Tibial nerve (tissue), 4 donors: ENCODE data around the gene EEPD1. TPM values are rescaled to one million over a fixed set of nuclear protein-coding genes. Genes with fewer than 3 reads are reported as not detected.
A peak's percentile ranks its signal among the peaks of the same experiment; 100 is the strongest.

Experiments used
- DNase-seq, 2 donors: peaks; one replicate each; pipeline ENCODE4 v3.0.0-alpha.2; 2019; ENCODE audit warnings: low spot score in 2 of 2
- H3K27ac ChIP-seq, 4 donors: fragments of 200-600 bp; sonication (generic) in 3 of 4; one replicate each; pipeline ENCODE4 v1.5.1; 2017 to 2019; ENCODE audit warnings: mild to moderate bottlenecking in 1 of 4
- H3K27me3 ChIP-seq, 2 donors: fragments of 200-600 bp; sonication (generic) in 1 of 2; one replicate each; pipeline versions ENCODE4 v1.5.1 to v1.6.0; 2017 to 2019
- H3K36me3 ChIP-seq, 3 donors: fragments of 200-600 bp; sonication (generic); one replicate each; pipeline ENCODE4 v1.5.1; 2018 to 2019
- H3K4me1 ChIP-seq, 4 donors: fragments of 200-600 bp; sonication (generic) in 3 of 4; one replicate each; pipeline ENCODE4 v1.5.1; 2017 to 2019
- H3K4me3 ChIP-seq, 4 donors: fragments of 200-600 bp; sonication (generic) in 3 of 4; one replicate each; pipeline ENCODE4 v1.5.1; 2017 to 2019; ENCODE audit warnings: mild to moderate bottlenecking in 1 of 4, moderate library complexity in 1 of 4
- H3K9me3 ChIP-seq, 4 donors: fragments of 200-600 bp; sonication (generic) in 3 of 4; one replicate each; pipeline ENCODE4 v1.5.1; 2017 to 2019
- CTCF ChIP-seq, 5 experiments: fragments of 200-600 bp in 3 of 5; fragments of 450-650 bp in 2 of 5; sonication (generic) in 3 of 5; IDR thresholded peaks; one replicate each; pipeline ENCODE4 v1.5.1; 2016 to 2019; ENCODE audit warnings: antibody characterized with exemption in 5 of 5, mild to moderate bottlenecking in 3 of 5, moderate library complexity in 2 of 5
- EP300 ChIP-seq, 2 donors: sonication (generic); formaldehyde crosslinking; IDR thresholded peaks; one replicate each; pipeline ENCODE4 v1.6.1; 2017; ENCODE audit warnings: antibody characterized with exemption in 2 of 2, mild to moderate bottlenecking in 1 of 2
- POLR2A ChIP-seq, 2 donors: fragments of 450-650 bp; IDR thresholded peaks; one replicate each; pipeline ENCODE4 v1.6.1; 2017; ENCODE audit warnings: antibody characterized with exemption in 2 of 2, mild to moderate bottlenecking in 2 of 2, moderate library complexity in 2 of 2
- WGBS, 2 donors: methylation state at CpG; one replicate each; pipeline ENCODE4 v1.1.5; 2018; 5-methylcytosine and 5-hydroxymethylcytosine counted together
- total RNA-seq, 4 donors: library from RNA; depleted of rRNA; stranded (reverse); fragments of >200 nt; gene quantifications; one replicate each; pipeline ENCODE4 v1.1.0, GENCODE V29; 2016

EEPD1 gene
- total RNA-seq, 4 donors from 2014 or later = 9.0 to 18.0 (median 16.5) TPM

GRCh38 chr7:36281945-36282717 lies 129.1 kb downstream of the EEPD1 start:
- TF ChIP-seq CTCF (IDR thresholded peaks at IDR 0.05) (no peak), EP300 (IDR thresholded peaks at IDR 0.05) (no peak), POLR2A (IDR thresholded peaks at IDR 0.05) (no peak)
- peaks cover 0 to 57% (median 14%) of the 10 kb centered on the region in 4 donors for H3K4me1 ChIP-seq
- H3K27ac ChIP-seq = no peak overlapping the region

GRCh38 chr7:36283181-36283580 lies 130.1 kb downstream of the EEPD1 start:
- no peak for TF ChIP-seq CTCF (IDR thresholded peaks at IDR 0.05)
- TF ChIP-seq EP300 (IDR thresholded peaks at IDR 0.05) = no peak
- no peak for TF ChIP-seq POLR2A (IDR thresholded peaks at IDR 0.05)
- peaks cover 0 to 63% (median 19%) of the 10 kb centered on the region in 4 donors for H3K4me1 ChIP-seq

More at GRCh38 chr7:36281945-36282717, 129.1 kb downstream of the EEPD1 start:
- H3K27me3 ChIP-seq = no peaks in the 10 kb centered on the region
- WGBS, 2 donors = 94% methylated on average over 10 of the region's 10 CpGs
- no peak for DNase-seq
- no peaks in the 10 kb centered on the region for H3K9me3 ChIP-seq
- H3K36me3 ChIP-seq = no peaks in the 10 kb centered on the region
- no peak overlapping the region for H3K4me3 ChIP-seq

GRCh38 chr7:36283711-36284130 lies 130.7 kb downstream of the EEPD1 start:
- peak in 1 of 2 donors; percentile 34 for DNase-seq
- Histone ChIP-seq H3K4me1 (peaks cover 0 to 59% (median 20%) of the 10 kb centered on the region in 4 donors), H3K9me3 (no peaks in the 10 kb centered on the region), H3K4me3 (no peak overlapping the region), H3K36me3 (peaks cover 0 to 4% (median 0%) of the 10 kb centered on the region in 3 donors), H3K27ac (peak overlapping the region in 1 of 4 donors; percentile 29), H3K27me3 (no peaks in the 10 kb centered on the region)
- TF ChIP-seq EP300 (IDR thresholded peaks at IDR 0.05) = peak; percentile 17 to 79
- TF ChIP-seq CTCF (IDR thresholded peaks at IDR 0.05) = no peak
- 56 to 85% methylated on average over 7 of the region's 7 CpGs for WGBS, 2 donors

More at GRCh38 chr7:36283181-36283580, 130.1 kb downstream of the EEPD1 start:
- H3K36me3 ChIP-seq = peaks cover 0 to 3% (median 0%) of the 10 kb centered on the region in 3 donors
- peak overlapping the region in 1 of 4 donors; percentile 29 for H3K27ac ChIP-seq
- H3K27me3 ChIP-seq = no peaks in the 10 kb centered on the region
- H3K9me3 ChIP-seq = no peaks in the 10 kb centered on the region
- WGBS, 2 donors = 89% methylated on average over 9 of the region's 9 CpGs
- H3K4me3 ChIP-seq = no peak overlapping the region
- no peak for DNase-seq

GRCh38 chr7:36284456-36285090 lies 131.5 kb downstream of the EEPD1 start:
- WGBS, 2 donors = 87 to 90% methylated on average over 19 of the region's 19 CpGs

More at GRCh38 chr7:36284456-36285090, 131.5 kb downstream of the EEPD1 start:
- DNase-seq = no peak
- H3K4me1 ChIP-seq = peaks cover 0 to 57% (median 20%) of the 10 kb centered on the region in 4 donors
- peaks cover 0 to 4% (median 0%) of the 10 kb centered on the region in 3 donors for H3K36me3 ChIP-seq
- H3K4me3 ChIP-seq = no peak overlapping the region
- no peaks in the 10 kb centered on the region for H3K9me3 ChIP-seq
- no peak for TF ChIP-seq POLR2A (IDR thresholded peaks at IDR 0.05)
- TF ChIP-seq CTCF (IDR thresholded peaks at IDR 0.05) = no peak
- no peak for TF ChIP-seq EP300 (IDR thresholded peaks at IDR 0.05)
- H3K27me3 ChIP-seq = no peaks in the 10 kb centered on the region
- peak overlapping the region in 1 of 4 donors; percentile 13 for H3K27ac ChIP-seq
